Measurements from ENCODE around the gene CACNA2D3.

The CACNA2D3 gene

GRCh38 chr3:54850484-54851018 lies 728.2 kb downstream of the CACNA2D3 start:
- no peak for TF ChIP-seq POLR2AphosphoS5 (IDR thresholded peaks at IDR 0.05; ENCODE audit: low read depth, low read length)
- TF ChIP-seq, protein P1, sequence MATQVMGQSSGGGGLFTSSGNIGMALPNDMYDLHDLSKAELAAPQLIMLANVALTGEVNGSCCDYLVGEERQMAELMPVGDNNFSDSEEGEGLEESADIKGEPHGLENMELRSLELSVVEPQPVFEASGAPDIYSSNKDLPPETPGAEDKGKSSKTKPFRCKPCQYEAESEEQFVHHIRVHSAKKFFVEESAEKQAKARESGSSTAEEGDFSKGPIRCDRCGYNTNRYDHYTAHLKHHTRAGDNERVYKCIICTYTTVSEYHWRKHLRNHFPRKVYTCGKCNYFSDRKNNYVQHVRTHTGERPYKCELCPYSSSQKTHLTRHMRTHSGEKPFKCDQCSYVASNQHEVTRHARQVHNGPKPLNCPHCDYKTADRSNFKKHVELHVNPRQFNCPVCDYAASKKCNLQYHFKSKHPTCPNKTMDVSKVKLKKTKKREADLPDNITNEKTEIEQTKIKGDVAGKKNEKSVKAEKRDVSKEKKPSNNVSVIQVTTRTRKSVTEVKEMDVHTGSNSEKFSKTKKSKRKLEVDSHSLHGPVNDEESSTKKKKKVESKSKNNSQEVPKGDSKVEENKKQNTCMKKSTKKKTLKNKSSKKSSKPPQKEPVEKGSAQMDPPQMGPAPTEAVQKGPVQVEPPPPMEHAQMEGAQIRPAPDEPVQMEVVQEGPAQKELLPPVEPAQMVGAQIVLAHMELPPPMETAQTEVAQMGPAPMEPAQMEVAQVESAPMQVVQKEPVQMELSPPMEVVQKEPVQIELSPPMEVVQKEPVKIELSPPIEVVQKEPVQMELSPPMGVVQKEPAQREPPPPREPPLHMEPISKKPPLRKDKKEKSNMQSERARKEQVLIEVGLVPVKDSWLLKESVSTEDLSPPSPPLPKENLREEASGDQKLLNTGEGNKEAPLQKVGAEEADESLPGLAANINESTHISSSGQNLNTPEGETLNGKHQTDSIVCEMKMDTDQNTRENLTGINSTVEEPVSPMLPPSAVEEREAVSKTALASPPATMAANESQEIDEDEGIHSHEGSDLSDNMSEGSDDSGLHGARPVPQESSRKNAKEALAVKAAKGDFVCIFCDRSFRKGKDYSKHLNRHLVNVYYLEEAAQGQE (IDR thresholded peaks at IDR 0.05; ENCODE audit: insufficient read depth in 1 of 2, low read depth in 2 of 2, low read length in 2 of 2): no peak
- no peak for TF ChIP-seq FOXP2 (optimal IDR thresholded peaks at IDR 0.05; ENCODE audit: borderline replicate concordance, extremely low read depth, extremely low read length, insufficient read depth)
- TF ChIP-seq TAF1 (IDR thresholded peaks at IDR 0.05; ENCODE audit: borderline replicate concordance, insufficient read depth, low read length): no peak
- no peak for TF ChIP-seq SIN3A (IDR thresholded peaks at IDR 0.05; ENCODE audit: borderline replicate concordance, insufficient read depth, low read length)

GRCh38 chr3:54853573-54854404 lies 731.4 kb downstream of the CACNA2D3 start:
- TF ChIP-seq POLR2AphosphoS5 (IDR thresholded peaks at IDR 0.05; ENCODE audit: low read depth, low read length) (no peak), FOXP2 (optimal IDR thresholded peaks at IDR 0.05; ENCODE audit: borderline replicate concordance, extremely low read depth, extremely low read length, insufficient read depth) (no peak), TAF1 (IDR thresholded peaks at IDR 0.05; ENCODE audit: borderline replicate concordance, insufficient read depth, low read length) (no peak), SIN3A (IDR thresholded peaks at IDR 0.05; ENCODE audit: borderline replicate concordance, insufficient read depth, low read length) (no peak)
- TF ChIP-seq, protein P1 (IDR thresholded peaks at IDR 0.05; ENCODE audit: insufficient read depth in 1 of 2, low read depth in 2 of 2, low read length in 2 of 2): no peak

- TF ChIP-seq FOXP2 (optimal IDR thresholded peaks at IDR 0.05; ENCODE audit: borderline replicate concordance, extremely low read depth, extremely low read length, insufficient read depth): no peak
- TF ChIP-seq, protein P1 (IDR thresholded peaks at IDR 0.05; ENCODE audit: insufficient read depth in 1 of 2, low read depth in 2 of 2, low read length in 2 of 2): no peak
- TF ChIP-seq SIN3A (IDR thresholded peaks at IDR 0.05; ENCODE audit: borderline replicate concordance, insufficient read depth, low read length): no peak
- TF ChIP-seq TAF1 (IDR thresholded peaks at IDR 0.05; ENCODE audit: borderline replicate concordance, insufficient read depth, low read length): no peak
- no peak for TF ChIP-seq POLR2AphosphoS5 (IDR thresholded peaks at IDR 0.05; ENCODE audit: low read depth, low read length)
Measured at GRCh38 chr3:54856271-54856670, 733.9 kb downstream of the CACNA2D3 start.

DNA sequence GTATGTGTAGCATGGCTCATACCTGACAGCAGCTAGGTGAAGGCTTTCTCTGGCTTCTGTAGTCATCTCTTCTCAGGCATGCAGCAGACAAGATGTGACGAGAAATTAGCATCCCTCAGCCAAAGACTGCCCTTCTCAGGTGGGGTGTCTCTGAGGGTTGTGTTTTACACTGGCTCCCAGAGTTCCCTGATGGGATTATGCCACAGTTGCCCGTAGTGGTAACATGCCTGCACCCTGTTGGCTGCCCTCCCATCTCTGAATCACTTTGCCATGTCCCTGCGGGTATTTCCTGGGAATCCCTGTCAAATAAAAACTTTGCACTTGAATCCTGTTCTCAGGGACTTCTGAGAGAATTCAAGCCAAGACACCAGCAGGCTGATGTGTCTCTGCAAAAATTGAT lies 735.0 kb downstream of the CACNA2D3 start:
- TF ChIP-seq SIN3A (IDR thresholded peaks at IDR 0.05; ENCODE audit: borderline replicate concordance, insufficient read depth, low read length) (no peak), FOXP2 (optimal IDR thresholded peaks at IDR 0.05; ENCODE audit: borderline replicate concordance, extremely low read depth, extremely low read length, insufficient read depth) (no peak), POLR2AphosphoS5 (IDR thresholded peaks at IDR 0.05; ENCODE audit: low read depth, low read length) (no peak), TAF1 (IDR thresholded peaks at IDR 0.05; ENCODE audit: borderline replicate concordance, insufficient read depth, low read length) (no peak)
- TF ChIP-seq, protein P1 (IDR thresholded peaks at IDR 0.05; ENCODE audit: insufficient read depth in 1 of 2, low read depth in 2 of 2, low read length in 2 of 2): no peak
